ENCODE results near the gene REG1A.

- TF ChIP-seq CTCF (conservative IDR thresholded peaks at IDR 0.05; ENCODE audit: low read length) = no peak
- TF ChIP-seq EZH2phosphoT487 (IDR thresholded peaks at IDR 0.05; ENCODE audit: borderline replicate concordance) = no peak
Measured at GRCh38 chr2:79101024-79101423, 19.3 kb upstream of the REG1A start.

Measured in Loucy (cell line).